ENCODE data around the gene GPR33. TPM values are rescaled to one million over a fixed set of nuclear protein-coding genes. Genes with fewer than 3 reads are reported as not detected.

The GPR33 gene
- polyA plus RNA-seq: not detected

DNA sequence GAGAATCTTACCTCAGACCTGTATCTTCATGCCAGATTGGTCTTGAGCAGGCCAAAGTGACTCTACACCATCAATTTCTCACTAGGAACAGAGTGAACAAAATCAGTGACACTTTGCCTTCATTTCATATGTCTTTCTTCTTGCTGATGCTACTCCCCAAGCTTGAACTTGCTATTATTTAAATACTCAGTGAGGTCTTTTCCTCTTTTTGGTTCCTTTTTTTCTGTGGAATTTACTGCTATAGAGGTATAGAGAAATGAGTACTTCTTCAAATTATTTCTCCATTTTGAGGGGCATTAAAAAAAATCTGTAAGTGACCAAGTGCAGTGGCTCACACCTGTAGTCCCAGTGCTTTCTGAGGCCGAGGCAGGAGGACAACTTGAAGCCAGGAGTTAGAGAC is at the start of gene GPR33:
TSS of gene GPR33 (minus strand) at position 154 of the 400 bp plus-strand sequence. CDS start 4,074 bp downstream, outside the sequence.
- H3K36me3 ChIP-seq (ENCODE audit: control insufficient read depth in 2 of 2, insufficient read depth in 2 of 2, low read length in 1 of 2): no peaks in the 10 kb centered on the region
- peaks cover 0 to under 1% of the 10 kb centered on the region in 2 donors for H3K4me1 ChIP-seq (ENCODE audit: control insufficient read depth in 2 of 2, insufficient read depth in 2 of 2, low read length in 1 of 2)
- no peaks in the 10 kb centered on the region for H3K27me3 ChIP-seq (ENCODE audit: control insufficient read depth in 1 of 2, insufficient read depth in 2 of 2, low read length in 2 of 2)
- H3K9me3 ChIP-seq (ENCODE audit: control insufficient read depth in 2 of 2, insufficient read depth in 1 of 2, low read depth in 1 of 2, low read length in 1 of 2): no peaks in the 10 kb centered on the region
- H3K4me3 ChIP-seq (ENCODE audit: low read depth in 1 of 2, low read length in 2 of 2): no peak within 1 kb of the TSS
- 79 to 86% methylated on average over 1 of the region's 1 CpG for WGBS, 2 donors
- no peak within 1 kb of the TSS for H3K27ac ChIP-seq (ENCODE audit: low read depth in 2 of 2, low read length in 1 of 2)

DNA sequence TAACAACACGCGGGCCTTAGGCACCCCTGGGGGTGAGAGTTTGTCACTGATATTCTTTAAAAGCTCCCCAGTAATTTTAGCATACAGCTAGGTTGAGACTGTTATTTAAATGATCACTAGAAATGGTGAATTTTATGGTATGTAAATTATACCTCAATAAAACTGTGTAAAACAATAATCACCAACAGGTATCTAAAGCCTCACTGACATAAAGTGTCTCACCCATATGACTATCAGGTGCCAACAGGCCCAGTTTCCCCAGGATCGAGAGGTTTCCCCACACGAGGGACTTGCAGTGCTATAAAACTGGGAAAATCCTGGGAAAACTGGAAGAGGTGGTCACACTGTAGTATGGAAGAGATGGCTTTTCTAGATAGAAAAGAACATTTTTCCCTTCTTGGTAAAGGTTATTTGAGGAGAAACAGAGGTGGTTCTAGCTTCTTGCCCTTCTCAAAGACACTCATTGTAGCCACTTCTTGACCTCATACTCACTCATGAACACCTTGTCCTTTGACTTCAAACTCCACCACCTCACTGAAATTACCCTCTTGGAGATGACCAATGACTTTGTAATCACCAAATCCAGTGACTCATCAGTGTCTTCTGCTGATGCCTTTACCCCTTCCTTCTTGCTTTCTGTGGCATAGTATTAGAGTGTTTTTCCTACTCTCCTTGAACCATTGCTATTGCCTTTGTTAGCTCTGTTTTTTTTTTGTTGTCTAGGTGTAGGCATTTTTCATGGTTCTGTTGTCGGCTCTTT is 48.5 kb upstream of the GPR33 start:
- Histone ChIP-seq H3K27ac (ENCODE audit: low read depth in 2 of 2, low read length in 1 of 2) (no peak overlapping the region), H3K27me3 (ENCODE audit: control insufficient read depth in 1 of 2, insufficient read depth in 2 of 2, low read length in 2 of 2) (no peaks in the 10 kb centered on the region), H3K4me3 (ENCODE audit: low read depth in 1 of 2, low read length in 2 of 2) (no peak overlapping the region), H3K9me3 (ENCODE audit: control insufficient read depth in 2 of 2, insufficient read depth in 1 of 2, low read depth in 1 of 2, low read length in 1 of 2) (no peaks in the 10 kb centered on the region), H3K36me3 (ENCODE audit: control insufficient read depth in 2 of 2, insufficient read depth in 2 of 2, low read length in 1 of 2) (no peaks in the 10 kb centered on the region), H3K4me1 (ENCODE audit: control insufficient read depth in 2 of 2, insufficient read depth in 2 of 2, low read length in 1 of 2) (no peaks in the 10 kb centered on the region)
- WGBS, 2 donors: 87 to 88% methylated on average over 5 of the region's 5 CpGs

GRCh38 chr14:31530136-31530535 is 42.3 kb upstream of the GPR33 start:
- Histone ChIP-seq H3K4me1 (ENCODE audit: control insufficient read depth in 2 of 2, insufficient read depth in 2 of 2, low read length in 1 of 2) (no peaks in the 10 kb centered on the region), H3K4me3 (ENCODE audit: low read depth in 1 of 2, low read length in 2 of 2) (no peak overlapping the region), H3K36me3 (ENCODE audit: control insufficient read depth in 2 of 2, insufficient read depth in 2 of 2, low read length in 1 of 2) (no peaks in the 10 kb centered on the region), H3K27me3 (ENCODE audit: control insufficient read depth in 1 of 2, insufficient read depth in 2 of 2, low read length in 2 of 2) (no peaks in the 10 kb centered on the region), H3K9me3 (ENCODE audit: control insufficient read depth in 2 of 2, insufficient read depth in 1 of 2, low read depth in 1 of 2, low read length in 1 of 2) (no peaks in the 10 kb centered on the region), H3K27ac (ENCODE audit: low read depth in 2 of 2, low read length in 1 of 2) (no peak overlapping the region)
- WGBS, 2 donors: 51 to 55% methylated on average over 7 of the region's 7 CpGs

DNA sequence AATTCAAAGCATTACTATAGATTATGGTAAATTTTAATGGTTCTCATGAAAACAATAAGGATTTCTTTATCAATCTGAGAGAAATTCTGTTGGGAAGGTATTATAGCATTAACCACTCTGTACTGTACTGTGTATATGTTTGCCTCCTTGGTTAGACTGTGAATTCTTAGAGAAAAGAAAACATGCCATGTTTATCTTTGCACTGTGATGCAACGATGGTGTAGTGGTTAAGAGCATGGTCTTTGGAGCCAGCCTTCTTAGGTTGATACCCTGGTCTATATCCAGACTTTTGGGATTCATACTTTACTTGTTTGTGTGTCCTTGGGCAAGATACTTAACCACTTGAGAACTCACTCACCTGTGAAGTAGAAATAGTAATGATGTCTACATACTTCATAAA is 41.2 kb upstream of the GPR33 start:
- no peaks in the 10 kb centered on the region for H3K27me3 ChIP-seq (ENCODE audit: control insufficient read depth in 1 of 2, insufficient read depth in 2 of 2, low read length in 2 of 2)
- no peak overlapping the region for H3K4me3 ChIP-seq (ENCODE audit: low read depth in 1 of 2, low read length in 2 of 2)
- no peak overlapping the region for H3K27ac ChIP-seq (ENCODE audit: low read depth in 2 of 2, low read length in 1 of 2)
- H3K36me3 ChIP-seq (ENCODE audit: control insufficient read depth in 2 of 2, insufficient read depth in 2 of 2, low read length in 1 of 2): no peaks in the 10 kb centered on the region
- H3K4me1 ChIP-seq (ENCODE audit: control insufficient read depth in 2 of 2, insufficient read depth in 2 of 2, low read length in 1 of 2): no peaks in the 10 kb centered on the region
- H3K9me3 ChIP-seq (ENCODE audit: control insufficient read depth in 2 of 2, insufficient read depth in 1 of 2, low read depth in 1 of 2, low read length in 1 of 2): no peaks in the 10 kb centered on the region
- 50 to 57% methylated on average over 1 of the region's 1 CpG for WGBS, 2 donors

DNA sequence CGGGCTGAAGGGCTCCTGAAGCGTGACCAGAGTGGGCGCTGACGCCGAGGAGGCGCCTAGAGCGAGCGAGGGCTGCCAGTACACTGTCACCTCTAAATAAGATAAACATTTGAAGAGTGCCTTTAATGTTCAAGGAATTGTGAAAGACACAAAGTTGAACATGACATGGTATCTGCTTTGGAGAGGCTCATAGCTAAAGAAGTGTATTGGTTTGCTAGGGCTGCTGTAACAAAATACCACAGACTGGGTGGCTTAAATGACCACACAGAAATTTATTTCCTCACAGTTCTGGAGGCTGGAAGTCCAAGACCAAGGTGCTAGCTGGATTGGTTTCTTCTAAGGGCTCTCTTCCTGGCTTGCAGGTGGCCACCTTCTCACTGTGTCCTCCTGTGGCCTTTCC is 39.7 kb upstream of the GPR33 start:
- no peak overlapping the region for H3K27ac ChIP-seq (ENCODE audit: low read depth in 2 of 2, low read length in 1 of 2)
- WGBS, 2 donors: 87 to 88% methylated on average over 8 of the region's 8 CpGs

GRCh38 chr14:31527087-31527486 is 39.2 kb upstream of the GPR33 start:
- H3K36me3 ChIP-seq (ENCODE audit: control insufficient read depth in 2 of 2, insufficient read depth in 2 of 2, low read length in 1 of 2): no peaks in the 10 kb centered on the region
- 93 to 96% methylated on average over 28 to 33 of the region's 33 CpGs for WGBS, 2 donors
- no peak overlapping the region for H3K27ac ChIP-seq (ENCODE audit: low read depth in 2 of 2, low read length in 1 of 2)
- no peak overlapping the region for H3K4me3 ChIP-seq (ENCODE audit: low read depth in 1 of 2, low read length in 2 of 2)
- H3K9me3 ChIP-seq (ENCODE audit: control insufficient read depth in 2 of 2, insufficient read depth in 1 of 2, low read depth in 1 of 2, low read length in 1 of 2): no peaks in the 10 kb centered on the region
- no peaks in the 10 kb centered on the region for H3K27me3 ChIP-seq (ENCODE audit: control insufficient read depth in 1 of 2, insufficient read depth in 2 of 2, low read length in 2 of 2)
- no peaks in the 10 kb centered on the region for H3K4me1 ChIP-seq (ENCODE audit: control insufficient read depth in 2 of 2, insufficient read depth in 2 of 2, low read length in 1 of 2)

More for the DNA sequence above, 39.7 kb upstream of the GPR33 start:
- Histone ChIP-seq H3K4me1 (ENCODE audit: control insufficient read depth in 2 of 2, insufficient read depth in 2 of 2, low read length in 1 of 2) (no peaks in the 10 kb centered on the region), H3K27me3 (ENCODE audit: control insufficient read depth in 1 of 2, insufficient read depth in 2 of 2, low read length in 2 of 2) (no peaks in the 10 kb centered on the region), H3K36me3 (ENCODE audit: control insufficient read depth in 2 of 2, insufficient read depth in 2 of 2, low read length in 1 of 2) (no peaks in the 10 kb centered on the region), H3K4me3 (ENCODE audit: low read depth in 1 of 2, low read length in 2 of 2) (no peak overlapping the region), H3K9me3 (ENCODE audit: control insufficient read depth in 2 of 2, insufficient read depth in 1 of 2, low read depth in 1 of 2, low read length in 1 of 2) (no peaks in the 10 kb centered on the region)

DNA sequence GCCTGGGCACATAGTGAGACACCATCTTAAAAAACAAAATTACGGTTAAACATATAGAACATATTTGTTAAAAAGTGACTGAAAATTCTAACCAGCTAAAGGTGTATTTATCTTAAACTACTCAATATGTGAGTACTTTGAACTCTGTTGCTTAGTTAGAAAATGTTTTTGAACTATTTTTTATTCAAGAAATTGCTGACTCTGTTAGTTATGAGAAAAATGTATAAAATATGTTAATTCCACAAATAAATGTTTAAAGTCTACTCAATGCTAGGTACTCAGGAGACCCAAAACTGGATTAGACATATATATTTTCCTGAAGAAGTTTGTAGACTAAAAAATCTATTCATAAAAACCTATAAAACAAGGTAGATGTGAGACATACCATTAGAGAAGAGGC is 23.0 kb upstream of the GPR33 start:
- 92 to 100% methylated on average over 1 of the region's 1 CpG for WGBS, 2 donors

DNA sequence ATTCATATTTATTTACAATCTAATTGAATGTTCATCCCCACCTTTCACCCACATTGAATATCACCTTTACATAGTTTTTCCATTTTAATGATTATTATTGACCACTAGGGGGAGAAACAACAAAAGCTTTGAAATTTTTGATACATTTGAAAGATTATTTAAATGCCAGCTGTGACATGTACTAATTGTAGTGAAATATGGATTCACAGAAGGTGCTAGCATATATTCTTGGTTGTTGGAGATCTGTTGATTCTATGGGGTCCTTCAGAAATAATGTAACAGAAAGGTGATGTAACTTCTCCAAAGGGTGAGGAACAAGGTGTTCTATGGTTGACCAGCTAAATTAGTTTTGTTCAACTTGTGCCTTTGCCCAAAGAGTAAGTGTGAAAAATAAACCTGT is 22.4 kb upstream of the GPR33 start:
- no peaks in the 10 kb centered on the region for H3K27me3 ChIP-seq (ENCODE audit: control insufficient read depth in 1 of 2, insufficient read depth in 2 of 2, low read length in 2 of 2)

More for the DNA sequence above, 23.0 kb upstream of the GPR33 start:
- no peaks in the 10 kb centered on the region for H3K36me3 ChIP-seq (ENCODE audit: control insufficient read depth in 2 of 2, insufficient read depth in 2 of 2, low read length in 1 of 2)
- H3K9me3 ChIP-seq (ENCODE audit: control insufficient read depth in 2 of 2, insufficient read depth in 1 of 2, low read depth in 1 of 2, low read length in 1 of 2): no peaks in the 10 kb centered on the region
- H3K27me3 ChIP-seq (ENCODE audit: control insufficient read depth in 1 of 2, insufficient read depth in 2 of 2, low read length in 2 of 2): no peaks in the 10 kb centered on the region
- H3K4me3 ChIP-seq (ENCODE audit: low read depth in 1 of 2, low read length in 2 of 2): no peak overlapping the region
- no peak overlapping the region for H3K27ac ChIP-seq (ENCODE audit: low read depth in 2 of 2, low read length in 1 of 2)
- no peaks in the 10 kb centered on the region for H3K4me1 ChIP-seq (ENCODE audit: control insufficient read depth in 2 of 2, insufficient read depth in 2 of 2, low read length in 1 of 2)

DNA sequence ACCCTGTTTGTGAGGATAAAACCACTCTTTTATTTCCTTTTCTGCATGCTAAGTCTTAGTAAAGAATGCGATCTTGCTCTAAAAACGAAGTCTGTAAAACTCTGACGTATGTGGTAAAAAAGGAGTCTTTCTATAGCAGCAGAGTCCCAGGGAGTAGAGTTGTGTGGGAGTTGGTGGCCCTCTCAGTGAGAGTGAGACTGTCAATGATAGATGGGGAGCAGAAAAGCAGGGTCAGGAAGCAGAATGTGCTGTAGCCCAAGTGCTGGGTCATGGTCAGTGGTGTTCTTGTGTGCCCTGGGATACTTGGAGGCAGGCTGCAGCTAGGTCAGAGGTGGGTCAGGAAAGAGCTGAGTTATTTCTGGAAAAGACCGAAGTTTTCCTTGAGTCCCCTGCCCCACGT is 20.3 kb upstream of the GPR33 start:
- Histone ChIP-seq H3K36me3 (ENCODE audit: control insufficient read depth in 2 of 2, insufficient read depth in 2 of 2, low read length in 1 of 2) (no peaks in the 10 kb centered on the region), H3K27ac (ENCODE audit: low read depth in 2 of 2, low read length in 1 of 2) (no peak overlapping the region), H3K27me3 (ENCODE audit: control insufficient read depth in 1 of 2, insufficient read depth in 2 of 2, low read length in 2 of 2) (no peaks in the 10 kb centered on the region), H3K4me3 (ENCODE audit: low read depth in 1 of 2, low read length in 2 of 2) (no peak overlapping the region), H3K9me3 (ENCODE audit: control insufficient read depth in 2 of 2, insufficient read depth in 1 of 2, low read depth in 1 of 2, low read length in 1 of 2) (no peaks in the 10 kb centered on the region), H3K4me1 (ENCODE audit: control insufficient read depth in 2 of 2, insufficient read depth in 2 of 2, low read length in 1 of 2) (no peaks in the 10 kb centered on the region)
- WGBS, 2 donors: 66% methylated on average over 5 of the region's 5 CpGs

More for the DNA sequence above, 22.4 kb upstream of the GPR33 start:
- Histone ChIP-seq H3K9me3 (ENCODE audit: control insufficient read depth in 2 of 2, insufficient read depth in 1 of 2, low read depth in 1 of 2, low read length in 1 of 2) (no peaks in the 10 kb centered on the region), H3K4me3 (ENCODE audit: low read depth in 1 of 2, low read length in 2 of 2) (no peak overlapping the region), H3K4me1 (ENCODE audit: control insufficient read depth in 2 of 2, insufficient read depth in 2 of 2, low read length in 1 of 2) (no peaks in the 10 kb centered on the region), H3K36me3 (ENCODE audit: control insufficient read depth in 2 of 2, insufficient read depth in 2 of 2, low read length in 1 of 2) (no peaks in the 10 kb centered on the region), H3K27ac (ENCODE audit: low read depth in 2 of 2, low read length in 1 of 2) (no peak overlapping the region)

GRCh38 chr14:31505411-31505810 is 17.6 kb upstream of the GPR33 start:
- Histone ChIP-seq H3K27ac (ENCODE audit: low read depth in 2 of 2, low read length in 1 of 2) (no peak overlapping the region), H3K4me3 (ENCODE audit: low read depth in 1 of 2, low read length in 2 of 2) (no peak overlapping the region), H3K27me3 (ENCODE audit: control insufficient read depth in 1 of 2, insufficient read depth in 2 of 2, low read length in 2 of 2) (no peaks in the 10 kb centered on the region), H3K4me1 (ENCODE audit: control insufficient read depth in 2 of 2, insufficient read depth in 2 of 2, low read length in 1 of 2) (no peaks in the 10 kb centered on the region), H3K36me3 (ENCODE audit: control insufficient read depth in 2 of 2, insufficient read depth in 2 of 2, low read length in 1 of 2) (no peaks in the 10 kb centered on the region), H3K9me3 (ENCODE audit: control insufficient read depth in 2 of 2, insufficient read depth in 1 of 2, low read depth in 1 of 2, low read length in 1 of 2) (no peaks in the 10 kb centered on the region)
- 57 to 61% methylated on average over 1 of the region's 1 CpG for WGBS, 2 donors
